ENCODE measurements around the gene KIAA0232.

Gene KIAA0232

DNA sequence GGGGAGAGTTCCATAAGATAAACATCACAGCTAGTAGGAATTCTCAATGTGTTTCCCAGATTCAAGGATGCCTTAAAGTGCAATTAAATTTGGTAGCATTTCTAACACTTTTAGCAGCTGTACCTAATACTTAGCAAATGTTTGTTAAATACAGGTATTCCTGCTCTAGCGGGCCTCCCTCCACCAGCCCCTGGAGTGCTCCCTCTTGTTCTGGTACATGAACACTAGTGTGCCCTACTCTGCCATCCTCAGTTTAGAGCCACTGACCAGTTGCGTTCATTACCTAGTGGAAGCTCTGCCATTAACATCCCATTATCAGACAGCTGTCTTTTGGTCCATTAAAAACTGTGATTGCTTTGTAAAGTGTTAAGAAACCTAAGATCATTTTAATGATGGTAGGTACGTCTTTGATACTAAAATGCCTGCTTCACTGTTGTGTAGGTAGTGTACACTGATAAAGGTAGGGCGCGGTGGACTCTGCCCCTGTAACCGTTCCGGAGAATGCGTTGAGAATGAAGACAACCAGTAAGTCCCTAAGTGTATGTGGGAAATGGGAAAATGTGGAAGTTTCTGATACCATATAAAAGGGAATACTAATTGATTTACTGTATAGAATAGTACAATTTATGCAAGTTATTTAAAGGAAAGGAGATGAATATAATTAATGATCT is 21.7 kb downstream of the KIAA0232 start:
- H3K27me3 ChIP-seq (ENCODE audit: control insufficient read depth in 5 of 5, insufficient read depth in 4 of 5, low read length in 5 of 5), result no peaks in the 10 kb centered on the region
- no peak overlapping the region for H3K27ac ChIP-seq (ENCODE audit: low read depth, low read length)
- no peak overlapping the region for H3K4me3 ChIP-seq (ENCODE audit: low read depth in 1 of 5, low read length in 5 of 5)
- H3K36me3 ChIP-seq (ENCODE audit: control insufficient read depth in 5 of 5, insufficient read depth in 5 of 5, low read length in 5 of 5), result no peaks in the 10 kb centered on the region
- H3K9me3 ChIP-seq (ENCODE audit: control insufficient read depth in 5 of 5, low read length in 5 of 5), result no peaks in the 10 kb centered on the region
- H3K9ac ChIP-seq (ENCODE audit: low read length in 5 of 5), result no peak overlapping the region
- H3K4me1 ChIP-seq (ENCODE audit: control insufficient read depth in 5 of 5, insufficient read depth in 5 of 5, low read length in 5 of 5), result peaks cover 2 to 29% (median 18%) of the 10 kb centered on the region in 5 donors

DNA sequence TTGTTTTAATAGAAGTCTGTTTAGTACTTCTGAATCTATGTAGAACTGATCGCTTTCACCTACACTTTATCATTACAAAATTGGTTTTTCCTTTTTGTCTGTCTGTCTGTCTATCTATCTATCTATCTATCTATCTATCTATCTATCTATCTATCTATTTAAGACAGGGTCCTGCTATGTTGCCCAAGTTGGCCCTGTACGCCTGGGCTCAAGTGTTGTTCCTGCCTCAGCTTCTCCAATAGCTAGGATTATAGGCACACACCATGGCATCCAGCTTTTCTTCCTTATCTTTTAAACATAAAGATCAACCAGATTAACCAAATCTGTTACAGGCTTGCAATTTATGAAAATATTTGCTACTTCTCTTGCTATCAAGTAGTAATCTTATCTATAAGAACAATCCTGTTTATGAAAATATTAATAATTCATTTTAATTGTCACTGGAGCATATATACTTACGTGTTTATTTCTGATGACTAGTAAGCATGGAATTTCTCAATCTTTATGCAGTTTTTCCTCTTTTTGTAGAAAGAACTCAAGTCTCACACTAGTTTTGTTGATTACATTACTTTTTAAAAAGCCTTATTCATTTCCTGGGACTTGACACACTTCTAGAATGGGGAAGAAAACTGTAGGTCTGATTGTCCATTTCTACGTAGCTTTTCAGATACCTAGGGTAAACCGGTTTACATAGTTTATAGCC is 24.5 kb downstream of the KIAA0232 start:
- Histone ChIP-seq H3K9ac (ENCODE audit: low read length in 5 of 5) (no peak overlapping the region), H3K27ac (ENCODE audit: low read depth, low read length) (peak overlapping the region; percentile 22), H3K27me3 (ENCODE audit: control insufficient read depth in 5 of 5, insufficient read depth in 4 of 5, low read length in 5 of 5) (no peaks in the 10 kb centered on the region), H3K4me3 (ENCODE audit: low read depth in 1 of 5, low read length in 5 of 5) (no peak overlapping the region), H3K36me3 (ENCODE audit: control insufficient read depth in 5 of 5, insufficient read depth in 5 of 5, low read length in 5 of 5) (no peaks in the 10 kb centered on the region), H3K9me3 (ENCODE audit: control insufficient read depth in 5 of 5, low read length in 5 of 5) (no peaks in the 10 kb centered on the region), H3K4me1 (ENCODE audit: control insufficient read depth in 5 of 5, insufficient read depth in 5 of 5, low read length in 5 of 5) (peaks cover 2 to 32% (median 18%) of the 10 kb centered on the region in 5 donors)

- H3K27ac ChIP-seq (ENCODE audit: low read depth, low read length), result peak overlapping the region; percentile 22
- H3K27me3 ChIP-seq (ENCODE audit: control insufficient read depth in 5 of 5, insufficient read depth in 4 of 5, low read length in 5 of 5), result no peaks in the 10 kb centered on the region
- no peaks in the 10 kb centered on the region for H3K9me3 ChIP-seq (ENCODE audit: control insufficient read depth in 5 of 5, low read length in 5 of 5)
- H3K36me3 ChIP-seq (ENCODE audit: control insufficient read depth in 5 of 5, insufficient read depth in 5 of 5, low read length in 5 of 5), result no peaks in the 10 kb centered on the region
- peak overlapping the region in 1 of 5 donors; percentile 28 for H3K9ac ChIP-seq (ENCODE audit: low read length in 5 of 5)
- no peak overlapping the region for H3K4me3 ChIP-seq (ENCODE audit: low read depth in 1 of 5, low read length in 5 of 5)
- H3K4me1 ChIP-seq (ENCODE audit: control insufficient read depth in 5 of 5, insufficient read depth in 5 of 5, low read length in 5 of 5), result peaks cover 2 to 34% (median 18%) of the 10 kb centered on the region in 5 donors
Observed at GRCh38 chr4:6808259-6808658, 25.7 kb downstream of the KIAA0232 start.

DNA sequence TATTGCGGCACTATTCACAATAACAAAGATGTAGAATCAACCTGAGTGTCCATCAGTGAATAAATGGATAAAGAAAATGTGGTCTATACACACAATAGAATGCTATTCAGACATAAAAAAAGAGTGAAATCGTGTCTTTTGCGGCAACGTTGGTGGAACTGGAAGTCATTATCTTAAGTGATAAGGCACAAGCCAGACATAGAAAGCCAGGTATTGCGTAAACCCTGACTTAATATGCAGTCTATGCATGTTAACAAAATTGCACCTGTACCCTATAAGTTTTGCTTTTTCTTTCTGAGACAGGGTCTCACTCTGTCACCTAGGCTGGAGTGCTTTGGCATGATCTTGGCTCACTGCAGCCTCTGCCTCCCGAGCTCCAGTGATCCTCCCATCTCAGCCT is 28.6 kb downstream of the KIAA0232 start:
- no peaks in the 10 kb centered on the region for H3K27me3 ChIP-seq (ENCODE audit: control insufficient read depth in 5 of 5, insufficient read depth in 4 of 5, low read length in 5 of 5)
- no peaks in the 10 kb centered on the region for H3K9me3 ChIP-seq (ENCODE audit: control insufficient read depth in 5 of 5, low read length in 5 of 5)
- H3K27ac ChIP-seq (ENCODE audit: low read depth, low read length), result no peak overlapping the region
- no peak overlapping the region for H3K9ac ChIP-seq (ENCODE audit: low read length in 5 of 5)
- H3K4me3 ChIP-seq (ENCODE audit: low read depth in 1 of 5, low read length in 5 of 5), result no peak overlapping the region
- peaks cover 2 to 34% (median 18%) of the 10 kb centered on the region in 5 donors for H3K4me1 ChIP-seq (ENCODE audit: control insufficient read depth in 5 of 5, insufficient read depth in 5 of 5, low read length in 5 of 5)
- no peaks in the 10 kb centered on the region for H3K36me3 ChIP-seq (ENCODE audit: control insufficient read depth in 5 of 5, insufficient read depth in 5 of 5, low read length in 5 of 5)

- peaks cover 2 to 25% (median 14%) of the 10 kb centered on the region in 5 donors for H3K4me1 ChIP-seq (ENCODE audit: control insufficient read depth in 5 of 5, insufficient read depth in 5 of 5, low read length in 5 of 5)
- no peaks in the 10 kb centered on the region for H3K36me3 ChIP-seq (ENCODE audit: control insufficient read depth in 5 of 5, insufficient read depth in 5 of 5, low read length in 5 of 5)
- no peaks in the 10 kb centered on the region for H3K27me3 ChIP-seq (ENCODE audit: control insufficient read depth in 5 of 5, insufficient read depth in 4 of 5, low read length in 5 of 5)
- no peak overlapping the region for H3K4me3 ChIP-seq (ENCODE audit: low read depth in 1 of 5, low read length in 5 of 5)
- H3K9ac ChIP-seq (ENCODE audit: low read length in 5 of 5), result no peak overlapping the region
- H3K27ac ChIP-seq (ENCODE audit: low read depth, low read length), result no peak overlapping the region
- H3K9me3 ChIP-seq (ENCODE audit: control insufficient read depth in 5 of 5, low read length in 5 of 5), result no peaks in the 10 kb centered on the region
Observed at GRCh38 chr4:6812766-6813165, 30.2 kb downstream of the KIAA0232 start.

GRCh38 chr4:6813725-6814124 is 31.2 kb downstream of the KIAA0232 start:
- H3K4me3 ChIP-seq (ENCODE audit: low read depth in 1 of 5, low read length in 5 of 5), result no peak overlapping the region
- H3K27ac ChIP-seq (ENCODE audit: low read depth, low read length), result no peak overlapping the region
- no peaks in the 10 kb centered on the region for H3K36me3 ChIP-seq (ENCODE audit: control insufficient read depth in 5 of 5, insufficient read depth in 5 of 5, low read length in 5 of 5)
- H3K27me3 ChIP-seq (ENCODE audit: control insufficient read depth in 5 of 5, insufficient read depth in 4 of 5, low read length in 5 of 5), result no peaks in the 10 kb centered on the region
- peak overlapping the region in 1 of 5 donors; percentile 8 for H3K9ac ChIP-seq (ENCODE audit: low read length in 5 of 5)
- H3K4me1 ChIP-seq (ENCODE audit: control insufficient read depth in 5 of 5, insufficient read depth in 5 of 5, low read length in 5 of 5), result peaks cover 0 to 16% (median 5%) of the 10 kb centered on the region in 5 donors
- peaks cover 0 to 2% (median 0%) of the 10 kb centered on the region in 5 donors for H3K9me3 ChIP-seq (ENCODE audit: control insufficient read depth in 5 of 5, low read length in 5 of 5)

DNA sequence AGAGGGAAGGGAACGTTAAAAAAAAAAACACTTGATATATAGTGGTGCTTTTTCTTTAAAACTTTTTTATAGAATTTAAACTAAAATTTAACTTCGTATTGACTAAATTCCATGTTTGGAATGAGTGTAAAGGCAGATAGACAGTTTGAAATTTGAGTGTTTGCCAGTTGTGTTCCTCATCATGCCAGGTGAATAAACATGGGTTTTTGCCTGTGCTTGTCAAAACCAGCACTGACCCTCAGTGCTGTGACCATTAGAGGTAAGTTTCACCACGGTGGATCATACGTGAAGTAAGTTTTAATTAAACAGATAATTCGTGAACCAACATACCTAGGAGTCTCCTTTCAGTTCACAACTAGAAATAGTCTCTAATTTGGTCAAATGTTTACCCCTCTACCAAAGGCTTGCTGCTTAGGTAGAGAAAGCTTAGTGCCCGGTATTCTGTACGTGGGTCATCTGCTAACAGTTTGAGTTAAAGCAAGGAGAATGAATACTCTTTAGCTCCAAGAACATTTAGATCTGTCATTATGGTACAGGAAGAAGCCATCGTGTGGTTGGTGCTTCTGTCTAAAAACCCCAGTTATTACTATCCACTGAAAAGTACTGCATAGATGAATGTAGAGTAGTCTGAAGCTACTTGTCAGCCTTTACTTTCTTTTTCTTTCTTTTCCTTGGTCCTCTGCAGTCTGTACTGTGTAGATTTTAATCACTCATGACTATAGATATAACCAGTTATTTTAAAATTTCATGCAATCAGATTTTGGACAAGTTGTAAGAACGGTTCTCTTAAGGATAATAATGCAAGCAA is 32.7 kb downstream of the KIAA0232 start:
- Histone ChIP-seq H3K27ac (ENCODE audit: low read depth, low read length) (no peak overlapping the region), H3K4me1 (ENCODE audit: control insufficient read depth in 5 of 5, insufficient read depth in 5 of 5, low read length in 5 of 5) (peaks cover 0 to 13% (median 0%) of the 10 kb centered on the region in 5 donors), H3K36me3 (ENCODE audit: control insufficient read depth in 5 of 5, insufficient read depth in 5 of 5, low read length in 5 of 5) (no peaks in the 10 kb centered on the region), H3K9ac (ENCODE audit: low read length in 5 of 5) (no peak overlapping the region), H3K9me3 (ENCODE audit: control insufficient read depth in 5 of 5, low read length in 5 of 5) (peaks cover 0 to 4% (median 2%) of the 10 kb centered on the region in 5 donors), H3K27me3 (ENCODE audit: control insufficient read depth in 5 of 5, insufficient read depth in 4 of 5, low read length in 5 of 5) (no peaks in the 10 kb centered on the region), H3K4me3 (ENCODE audit: low read depth in 1 of 5, low read length in 5 of 5) (no peak overlapping the region)

DNA sequence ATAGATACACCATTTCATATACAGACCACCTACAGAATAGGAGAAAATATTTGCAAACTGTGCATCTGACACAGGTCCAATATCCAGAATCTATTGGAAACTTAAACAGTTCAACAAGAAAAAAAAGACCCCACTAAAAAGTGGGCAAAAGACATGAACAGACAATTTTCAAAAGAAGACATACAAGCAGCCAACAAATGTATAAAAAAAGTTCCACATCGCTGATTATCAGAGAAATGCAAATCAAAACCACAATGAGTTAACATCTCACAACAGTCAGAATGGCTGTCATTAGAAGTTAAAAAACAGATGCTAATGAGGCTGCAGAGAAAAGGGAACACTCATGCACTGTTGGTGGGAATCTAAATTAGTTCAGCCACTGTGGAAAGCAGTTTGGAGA is 36.8 kb downstream of the KIAA0232 start:
- H3K9me3 ChIP-seq (ENCODE audit: control insufficient read depth in 5 of 5, low read length in 5 of 5), result peaks cover 0 to 10% (median 6%) of the 10 kb centered on the region in 5 donors
- H3K27ac ChIP-seq (ENCODE audit: low read depth, low read length), result no peak overlapping the region
- H3K4me1 ChIP-seq (ENCODE audit: control insufficient read depth in 5 of 5, insufficient read depth in 5 of 5, low read length in 5 of 5), result peaks cover 0 to 4% (median 0%) of the 10 kb centered on the region in 5 donors
- peaks cover 1 to 2% (median 2%) of the 10 kb centered on the region in 5 donors for H3K36me3 ChIP-seq (ENCODE audit: control insufficient read depth in 5 of 5, insufficient read depth in 5 of 5, low read length in 5 of 5)
- no peak overlapping the region for H3K4me3 ChIP-seq (ENCODE audit: low read depth in 1 of 5, low read length in 5 of 5)
- no peaks in the 10 kb centered on the region for H3K27me3 ChIP-seq (ENCODE audit: control insufficient read depth in 5 of 5, insufficient read depth in 4 of 5, low read length in 5 of 5)
- H3K9ac ChIP-seq (ENCODE audit: low read length in 5 of 5), result no peak overlapping the region

GRCh38 chr4:6820695-6821094 is 38.2 kb downstream of the KIAA0232 start:
- Histone ChIP-seq H3K9me3 (ENCODE audit: control insufficient read depth in 5 of 5, low read length in 5 of 5) (peaks cover 0 to 10% (median 6%) of the 10 kb centered on the region in 5 donors), H3K27me3 (ENCODE audit: control insufficient read depth in 5 of 5, insufficient read depth in 4 of 5, low read length in 5 of 5) (no peaks in the 10 kb centered on the region), H3K36me3 (ENCODE audit: control insufficient read depth in 5 of 5, insufficient read depth in 5 of 5, low read length in 5 of 5) (peaks cover 9 to 15% (median 13%) of the 10 kb centered on the region in 5 donors), H3K4me3 (ENCODE audit: low read depth in 1 of 5, low read length in 5 of 5) (no peak overlapping the region), H3K9ac (ENCODE audit: low read length in 5 of 5) (no peak overlapping the region), H3K27ac (ENCODE audit: low read depth, low read length) (no peak overlapping the region), H3K4me1 (ENCODE audit: control insufficient read depth in 5 of 5, insufficient read depth in 5 of 5, low read length in 5 of 5) (peaks cover 0 to 4% (median 0%) of the 10 kb centered on the region in 5 donors)

All from subcutaneous abdominal adipose tissue (tissue), 5 donors.